Measurements from ENCODE around the gene BPIFB2. TPM values are rescaled to one million over a fixed set of nuclear protein-coding genes. Genes with fewer than 3 reads are reported as not detected.

BPIFB2 gene
- total and polyA plus RNA-seq, 4 donors, result 0.33 to 3.7 (median 1.5) TPM

DNA sequence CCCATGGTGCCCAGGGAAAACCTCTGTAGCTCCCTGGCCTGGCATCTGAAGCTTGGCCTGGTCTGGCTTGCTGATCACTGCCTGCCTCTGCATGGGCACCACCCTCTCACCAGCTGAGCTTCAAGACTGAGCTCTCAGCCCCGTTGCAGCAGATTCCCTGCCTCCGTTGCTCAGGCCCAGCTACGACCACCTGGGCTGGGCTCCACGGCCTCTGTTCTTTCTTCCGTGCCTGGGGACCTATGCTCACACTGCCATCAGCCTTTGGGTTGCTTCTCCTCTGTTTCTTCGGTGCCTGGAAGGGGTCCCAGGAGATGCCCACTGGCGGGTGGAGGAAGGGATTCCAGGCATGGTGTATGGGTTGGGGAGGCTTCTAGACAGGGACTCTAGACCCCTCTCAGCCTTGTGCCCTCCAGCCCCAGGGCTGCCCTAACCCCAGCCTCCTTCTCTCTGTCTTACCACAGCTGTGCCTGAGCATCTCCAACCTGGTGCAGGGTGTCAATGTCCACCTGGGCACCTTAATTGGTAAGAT is 9.1 kb downstream of the BPIFB2 start:
- 79% methylated on average over 7 of the region's 7 CpGs for WGBS
- no peak for DNase-seq (ENCODE audit: low spot score)
- Histone ChIP-seq H3K36me3 (ENCODE audit: control insufficient read depth in 4 of 4, insufficient read depth in 3 of 4, low read depth in 1 of 4, low read length in 3 of 4) (no peaks in the 10 kb centered on the region), H3K9me3 (ENCODE audit: control insufficient read depth in 4 of 4, low read length in 3 of 4) (no peaks in the 10 kb centered on the region), H3K27me3 (ENCODE audit: control insufficient read depth in 4 of 4, insufficient read depth in 4 of 4, low read length in 3 of 4) (peaks cover 0 to 2% (median 0%) of the 10 kb centered on the region in 4 donors), H3K27ac (ENCODE audit: low read depth in 1 of 2, low read length in 2 of 2) (no peak overlapping the region), H3K4me1 (ENCODE audit: control insufficient read depth in 4 of 4, insufficient read depth in 4 of 4, low read length in 3 of 4) (no peaks in the 10 kb centered on the region), H3K4me3 (ENCODE audit: low read depth in 1 of 3, low read length in 3 of 3) (no peak overlapping the region), H3K9ac (ENCODE audit: low read depth in 1 of 2, low read length in 2 of 2) (no peak overlapping the region)
- no peak for TF ChIP-seq RAD21 (IDR thresholded peaks at IDR 0.05)
- no peak for TF ChIP-seq FOXA1 (IDR thresholded peaks at IDR 0.05)

DNA sequence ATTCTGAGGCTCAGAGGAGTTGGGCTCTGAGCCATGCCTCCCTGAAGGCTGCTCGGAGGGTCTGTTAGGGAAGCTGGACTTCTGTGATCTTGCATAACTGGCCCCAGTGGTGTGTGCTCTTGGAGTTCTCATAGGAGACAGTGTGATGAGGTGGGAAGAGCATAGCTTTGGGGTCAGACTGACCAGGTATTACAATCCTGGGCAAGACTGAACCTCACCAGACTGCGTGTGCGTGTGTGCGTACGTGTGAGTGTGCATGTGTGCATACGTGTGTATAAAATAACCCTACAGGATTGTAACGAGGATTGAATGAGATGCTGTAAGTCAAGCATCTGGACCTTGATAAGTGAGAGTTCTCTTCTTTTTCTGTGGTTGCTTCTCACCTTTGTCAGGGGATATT is 10.0 kb downstream of the BPIFB2 start:
- 86% methylated on average over 7 of the region's 7 CpGs for WGBS
- Histone ChIP-seq H3K9me3 (ENCODE audit: control insufficient read depth in 4 of 4, low read length in 3 of 4) (no peaks in the 10 kb centered on the region), H3K36me3 (ENCODE audit: control insufficient read depth in 4 of 4, insufficient read depth in 3 of 4, low read depth in 1 of 4, low read length in 3 of 4) (no peaks in the 10 kb centered on the region), H3K27me3 (ENCODE audit: control insufficient read depth in 4 of 4, insufficient read depth in 4 of 4, low read length in 3 of 4) (peaks cover 0 to 2% (median 0%) of the 10 kb centered on the region in 4 donors), H3K27ac (ENCODE audit: low read depth in 1 of 2, low read length in 2 of 2) (no peak overlapping the region), H3K9ac (ENCODE audit: low read depth in 1 of 2, low read length in 2 of 2) (no peak overlapping the region), H3K4me3 (ENCODE audit: low read depth in 1 of 3, low read length in 3 of 3) (no peak overlapping the region), H3K4me1 (ENCODE audit: control insufficient read depth in 4 of 4, insufficient read depth in 4 of 4, low read length in 3 of 4) (no peaks in the 10 kb centered on the region)
- no peak for DNase-seq (ENCODE audit: low spot score)
- no peak for TF ChIP-seq GABPA (IDR thresholded peaks at IDR 0.05 in 1 of 2, conservative IDR thresholded peaks at IDR 0.05 in 1 of 2)
- no peak for TF ChIP-seq NR2F2 (IDR thresholded peaks at IDR 0.05)
- TF ChIP-seq RXRA (IDR thresholded peaks at IDR 0.05), result no peak
- TF ChIP-seq RAD21 (IDR thresholded peaks at IDR 0.05), result no peak
- no peak for TF ChIP-seq SP1 (IDR thresholded peaks at IDR 0.05)
- TF ChIP-seq, protein P1, sequence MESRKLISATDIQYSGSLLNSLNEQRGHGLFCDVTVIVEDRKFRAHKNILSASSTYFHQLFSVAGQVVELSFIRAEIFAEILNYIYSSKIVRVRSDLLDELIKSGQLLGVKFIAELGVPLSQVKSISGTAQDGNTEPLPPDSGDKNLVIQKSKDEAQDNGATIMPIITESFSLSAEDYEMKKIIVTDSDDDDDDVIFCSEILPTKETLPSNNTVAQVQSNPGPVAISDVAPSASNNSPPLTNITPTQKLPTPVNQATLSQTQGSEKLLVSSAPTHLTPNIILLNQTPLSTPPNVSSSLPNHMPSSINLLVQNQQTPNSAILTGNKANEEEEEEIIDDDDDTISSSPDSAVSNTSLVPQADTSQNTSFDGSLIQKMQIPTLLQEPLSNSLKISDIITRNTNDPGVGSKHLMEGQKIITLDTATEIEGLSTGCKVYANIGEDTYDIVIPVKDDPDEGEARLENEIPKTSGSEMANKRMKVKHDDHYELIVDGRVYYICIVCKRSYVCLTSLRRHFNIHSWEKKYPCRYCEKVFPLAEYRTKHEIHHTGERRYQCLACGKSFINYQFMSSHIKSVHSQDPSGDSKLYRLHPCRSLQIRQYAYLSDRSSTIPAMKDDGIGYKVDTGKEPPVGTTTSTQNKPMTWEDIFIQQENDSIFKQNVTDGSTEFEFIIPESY (IDR thresholded peaks at IDR 0.05), result no peak
- TF ChIP-seq, protein P2, sequence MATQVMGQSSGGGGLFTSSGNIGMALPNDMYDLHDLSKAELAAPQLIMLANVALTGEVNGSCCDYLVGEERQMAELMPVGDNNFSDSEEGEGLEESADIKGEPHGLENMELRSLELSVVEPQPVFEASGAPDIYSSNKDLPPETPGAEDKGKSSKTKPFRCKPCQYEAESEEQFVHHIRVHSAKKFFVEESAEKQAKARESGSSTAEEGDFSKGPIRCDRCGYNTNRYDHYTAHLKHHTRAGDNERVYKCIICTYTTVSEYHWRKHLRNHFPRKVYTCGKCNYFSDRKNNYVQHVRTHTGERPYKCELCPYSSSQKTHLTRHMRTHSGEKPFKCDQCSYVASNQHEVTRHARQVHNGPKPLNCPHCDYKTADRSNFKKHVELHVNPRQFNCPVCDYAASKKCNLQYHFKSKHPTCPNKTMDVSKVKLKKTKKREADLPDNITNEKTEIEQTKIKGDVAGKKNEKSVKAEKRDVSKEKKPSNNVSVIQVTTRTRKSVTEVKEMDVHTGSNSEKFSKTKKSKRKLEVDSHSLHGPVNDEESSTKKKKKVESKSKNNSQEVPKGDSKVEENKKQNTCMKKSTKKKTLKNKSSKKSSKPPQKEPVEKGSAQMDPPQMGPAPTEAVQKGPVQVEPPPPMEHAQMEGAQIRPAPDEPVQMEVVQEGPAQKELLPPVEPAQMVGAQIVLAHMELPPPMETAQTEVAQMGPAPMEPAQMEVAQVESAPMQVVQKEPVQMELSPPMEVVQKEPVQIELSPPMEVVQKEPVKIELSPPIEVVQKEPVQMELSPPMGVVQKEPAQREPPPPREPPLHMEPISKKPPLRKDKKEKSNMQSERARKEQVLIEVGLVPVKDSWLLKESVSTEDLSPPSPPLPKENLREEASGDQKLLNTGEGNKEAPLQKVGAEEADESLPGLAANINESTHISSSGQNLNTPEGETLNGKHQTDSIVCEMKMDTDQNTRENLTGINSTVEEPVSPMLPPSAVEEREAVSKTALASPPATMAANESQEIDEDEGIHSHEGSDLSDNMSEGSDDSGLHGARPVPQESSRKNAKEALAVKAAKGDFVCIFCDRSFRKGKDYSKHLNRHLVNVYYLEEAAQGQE (IDR thresholded peaks at IDR 0.05), result no peak
- no peak for TF ChIP-seq MAX (IDR thresholded peaks at IDR 0.05)
- TF ChIP-seq, protein P3, sequence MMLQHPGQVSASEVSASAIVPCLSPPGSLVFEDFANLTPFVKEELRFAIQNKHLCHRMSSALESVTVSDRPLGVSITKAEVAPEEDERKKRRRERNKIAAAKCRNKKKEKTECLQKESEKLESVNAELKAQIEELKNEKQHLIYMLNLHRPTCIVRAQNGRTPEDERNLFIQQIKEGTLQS (IDR thresholded peaks at IDR 0.05), result no peak
- TF ChIP-seq TAF1 (conservative IDR thresholded peaks at IDR 0.05), result no peak
- TF ChIP-seq HNF4G (IDR thresholded peaks at IDR 0.05), result no peak
- TF ChIP-seq FOXA1 (IDR thresholded peaks at IDR 0.05), result no peak
- TF ChIP-seq HNF4A (conservative IDR thresholded peaks at IDR 0.05), result no peak
- no peak for TF ChIP-seq YY1 (IDR thresholded peaks at IDR 0.05)
- no peak for TF ChIP-seq EGR1 (IDR thresholded peaks at IDR 0.05; ENCODE audit: low read depth in 2 of 2)
- TF ChIP-seq, protein P4, sequence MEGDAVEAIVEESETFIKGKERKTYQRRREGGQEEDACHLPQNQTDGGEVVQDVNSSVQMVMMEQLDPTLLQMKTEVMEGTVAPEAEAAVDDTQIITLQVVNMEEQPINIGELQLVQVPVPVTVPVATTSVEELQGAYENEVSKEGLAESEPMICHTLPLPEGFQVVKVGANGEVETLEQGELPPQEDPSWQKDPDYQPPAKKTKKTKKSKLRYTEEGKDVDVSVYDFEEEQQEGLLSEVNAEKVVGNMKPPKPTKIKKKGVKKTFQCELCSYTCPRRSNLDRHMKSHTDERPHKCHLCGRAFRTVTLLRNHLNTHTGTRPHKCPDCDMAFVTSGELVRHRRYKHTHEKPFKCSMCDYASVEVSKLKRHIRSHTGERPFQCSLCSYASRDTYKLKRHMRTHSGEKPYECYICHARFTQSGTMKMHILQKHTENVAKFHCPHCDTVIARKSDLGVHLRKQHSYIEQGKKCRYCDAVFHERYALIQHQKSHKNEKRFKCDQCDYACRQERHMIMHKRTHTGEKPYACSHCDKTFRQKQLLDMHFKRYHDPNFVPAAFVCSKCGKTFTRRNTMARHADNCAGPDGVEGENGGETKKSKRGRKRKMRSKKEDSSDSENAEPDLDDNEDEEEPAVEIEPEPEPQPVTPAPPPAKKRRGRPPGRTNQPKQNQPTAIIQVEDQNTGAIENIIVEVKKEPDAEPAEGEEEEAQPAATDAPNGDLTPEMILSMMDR (IDR thresholded peaks at IDR 0.05; ENCODE audit: low read depth, low read length, missing input control), result no peak
- no peak for TF ChIP-seq FOXA2 (IDR thresholded peaks at IDR 0.05)
- TF ChIP-seq JUND (IDR thresholded peaks at IDR 0.05), result no peak

Data from liver (tissue), 9 donors.